Amniotic epithelial cell (primary cell): ENCODE results near the gene COA1.

ENCODE experiments used
- DNase-seq: peaks from one replicate; pipeline ENCODE4 v3.0.0-alpha.2; 2010; ENCODE audit warnings: low read depth

Gene COA1

DNA sequence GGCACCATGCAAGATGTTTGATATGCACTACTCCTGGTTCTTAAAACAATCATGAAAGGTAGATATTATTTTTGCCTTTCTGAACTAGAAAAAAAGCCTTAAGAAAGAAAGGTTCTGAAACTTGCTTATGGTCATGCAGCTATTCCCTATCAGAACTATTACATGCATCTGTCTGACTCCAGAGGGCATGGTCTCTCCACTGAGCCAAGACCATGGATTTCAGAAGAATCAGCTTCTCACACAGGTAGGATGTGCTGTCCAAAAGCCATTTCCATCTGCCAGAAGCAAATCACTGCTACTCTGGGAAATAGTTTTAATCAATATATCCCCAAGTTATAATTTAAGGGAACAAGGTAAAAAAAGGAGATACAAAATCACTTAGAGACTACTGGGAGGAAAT is 77.0 kb downstream of the COA1 start:
- no peak for DNase-seq

DNA sequence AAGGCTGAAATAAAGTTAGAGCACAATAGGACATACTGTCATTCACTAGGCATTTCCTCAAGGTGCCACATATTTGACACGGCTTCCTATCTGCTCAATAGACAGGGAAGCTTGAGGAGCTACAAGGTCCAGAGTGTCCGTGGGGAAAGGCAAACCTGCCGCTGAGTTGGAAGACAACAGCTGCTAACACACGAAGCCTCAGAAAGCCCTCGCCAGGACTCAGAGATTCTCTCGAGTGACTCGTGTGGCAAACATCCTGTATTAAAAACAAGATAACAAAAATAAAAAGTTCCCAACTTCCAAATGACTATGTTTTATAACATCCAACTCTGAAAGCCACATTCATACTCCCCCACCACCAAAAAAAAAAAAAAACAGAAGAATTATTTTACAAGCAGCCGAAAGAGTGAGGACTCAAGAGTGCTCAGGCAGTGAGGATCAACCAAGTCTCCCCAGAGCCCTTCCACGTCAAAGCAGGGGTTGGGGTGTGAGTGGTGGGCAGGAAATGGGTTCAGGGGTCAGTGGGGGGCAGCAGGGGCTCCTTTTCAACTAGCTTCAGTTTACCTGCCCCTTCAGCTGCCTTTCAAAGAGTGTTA is 78.8 kb downstream of the COA1 start:
- peak; percentile 86 for DNase-seq

DNA sequence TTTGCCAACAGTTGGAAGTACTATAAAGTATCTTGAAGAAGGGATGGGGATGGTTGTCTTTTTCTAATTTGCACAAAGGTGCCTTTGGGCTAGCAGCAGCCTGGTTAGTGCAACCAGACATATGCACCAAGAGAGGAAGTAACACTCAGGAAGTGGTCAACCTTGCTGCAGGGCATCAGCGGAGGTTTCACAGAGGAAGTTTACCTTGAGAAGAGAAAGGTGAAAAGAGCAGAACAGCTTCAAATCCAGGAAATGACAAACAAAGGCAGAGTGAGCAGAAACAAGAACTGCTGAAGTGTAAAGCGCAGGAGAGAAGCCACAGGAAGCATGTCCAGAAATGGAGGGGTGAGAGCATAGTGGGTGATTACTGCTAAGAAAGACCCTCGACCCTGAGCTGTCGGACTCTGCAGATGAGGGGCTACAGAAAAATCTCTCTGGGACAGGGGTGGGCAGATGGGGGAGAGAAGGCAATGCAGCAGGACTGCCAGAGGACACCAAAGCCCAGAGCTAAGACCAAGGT is 79.5 kb downstream of the COA1 start:
- DNase-seq, result no peak

DNA sequence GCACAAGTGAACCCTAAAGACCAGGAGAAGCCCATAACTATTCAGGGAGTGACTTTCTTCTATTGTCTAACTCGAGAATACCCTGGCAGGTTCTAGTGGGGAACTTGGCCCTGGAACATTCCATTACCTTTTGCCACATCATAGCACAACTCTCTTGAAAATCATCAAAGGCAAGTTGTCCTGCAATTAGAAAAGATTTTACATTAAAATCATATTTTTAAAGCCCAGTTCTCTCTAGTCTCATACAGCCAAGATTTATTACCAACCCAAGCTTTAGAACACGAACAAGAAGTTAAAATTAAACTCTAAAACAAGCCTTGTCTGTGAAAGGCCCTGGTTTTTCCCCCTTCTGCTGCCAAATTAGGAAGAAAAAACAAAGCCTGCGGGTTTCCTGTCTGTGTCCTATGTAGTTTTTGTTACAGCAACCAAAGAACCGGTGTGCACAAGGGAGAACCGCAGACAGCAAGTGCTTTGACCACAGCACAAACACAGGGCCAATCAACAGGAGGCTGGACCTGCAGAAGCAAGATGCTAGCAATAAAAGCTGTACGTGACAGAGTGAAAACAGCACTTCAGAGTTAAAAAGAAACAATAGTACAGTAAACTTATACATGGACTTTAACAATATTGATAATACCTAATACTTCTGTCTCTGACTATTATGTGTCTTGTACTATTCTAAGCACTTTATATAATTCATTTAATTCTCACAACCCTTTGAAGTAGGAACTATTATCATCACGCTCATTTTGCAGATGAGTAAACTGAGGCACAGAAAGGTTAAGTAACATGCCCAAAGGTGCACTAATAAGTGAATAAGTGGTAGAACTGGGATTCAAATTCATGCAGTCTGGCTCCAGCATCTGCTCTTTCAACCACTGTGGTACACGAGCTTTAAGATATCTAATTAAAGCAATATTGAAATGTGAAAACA is 80.6 kb downstream of the COA1 start:
- DNase-seq, result peak; percentile 77

DNA sequence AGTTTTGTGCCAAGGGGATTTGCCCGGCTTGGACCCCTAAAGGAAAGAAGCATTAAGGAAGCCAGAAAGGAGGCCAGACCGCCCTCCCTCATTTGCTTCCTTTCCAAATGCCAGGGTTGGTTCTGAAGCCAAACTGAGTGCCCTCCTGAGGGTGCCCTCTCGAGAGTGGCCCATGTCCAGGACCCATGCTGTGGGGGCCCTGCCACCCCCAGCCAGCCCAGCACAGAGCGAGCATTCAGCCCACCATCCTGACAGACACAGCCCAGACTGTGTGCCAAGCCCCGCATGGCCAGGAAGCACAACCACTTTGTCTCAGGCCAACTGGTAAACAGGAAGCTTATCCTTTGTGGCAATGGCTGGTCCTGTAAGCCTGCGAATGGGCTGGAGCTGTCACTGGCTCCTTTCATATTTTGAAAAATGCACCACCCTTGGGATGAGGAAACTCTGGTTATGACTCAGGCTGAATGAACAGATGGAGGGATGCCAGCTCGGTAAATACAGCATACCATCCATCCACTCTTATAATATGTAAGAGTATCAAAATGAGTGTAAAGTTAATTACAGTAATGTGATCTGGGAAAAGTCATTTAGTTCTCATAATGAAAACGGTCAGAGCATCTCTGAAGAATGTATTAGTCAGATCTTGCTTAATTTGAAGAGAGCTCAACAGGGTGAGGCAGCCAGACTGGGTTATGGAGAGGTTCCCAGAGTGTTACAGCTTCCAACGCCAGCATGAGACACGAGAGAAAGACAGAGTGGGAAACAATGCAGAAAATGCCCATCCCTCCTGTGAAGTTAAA is 81.5 kb downstream of the COA1 start:
- peak; percentile 99 for DNase-seq

DNA sequence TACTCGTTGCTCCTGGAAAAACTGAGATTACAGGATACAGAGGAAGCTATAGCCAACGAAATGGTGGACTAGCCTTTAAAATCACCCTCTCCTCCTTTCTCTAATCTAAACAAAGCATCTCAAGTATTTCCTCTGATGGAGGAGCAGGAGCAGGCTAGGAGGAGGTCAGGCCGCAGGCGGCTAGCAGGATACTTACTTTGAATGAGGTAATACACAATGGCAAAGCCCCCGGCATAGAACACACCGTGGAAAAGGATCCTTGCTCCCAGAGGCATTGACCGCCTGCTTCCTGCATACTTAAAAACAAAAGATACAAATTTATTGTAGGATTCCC is 82.0 kb downstream of the COA1 start:
- peak; percentile 89 for DNase-seq

DNA sequence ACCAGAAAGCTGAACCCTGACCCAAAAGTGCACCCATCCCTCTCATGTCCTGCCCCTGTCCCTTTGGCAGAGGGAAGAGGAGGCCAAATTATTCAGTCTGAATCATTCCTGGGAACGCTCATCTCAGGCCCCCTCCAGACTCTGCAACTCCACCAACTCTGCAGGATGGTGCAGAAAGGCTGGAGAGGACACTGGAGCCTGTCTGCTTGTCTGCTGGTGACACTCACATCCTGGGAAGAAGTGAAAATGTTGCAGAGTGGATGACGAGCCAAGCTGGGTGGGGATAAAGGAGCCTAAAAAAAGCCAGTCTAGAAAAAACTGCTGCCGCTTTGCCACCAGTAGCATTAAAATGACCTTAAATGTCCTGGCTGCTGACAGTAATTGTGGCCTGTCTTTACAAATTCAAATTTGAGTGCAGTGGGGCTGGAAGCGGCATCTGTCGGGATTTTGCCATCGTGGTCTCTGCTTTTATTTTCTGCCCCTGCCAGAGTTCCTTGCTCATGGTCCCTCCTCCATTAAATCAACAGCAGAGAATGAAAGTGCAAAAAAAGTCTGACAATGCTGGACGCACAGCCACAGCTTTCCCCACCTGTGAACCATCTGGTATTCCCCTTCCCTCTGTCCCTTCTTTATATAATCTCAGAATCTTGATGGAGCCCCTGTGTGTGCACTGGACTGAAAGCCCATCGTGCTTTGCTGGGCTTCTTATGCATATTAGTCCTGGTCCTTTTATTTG is 82.6 kb downstream of the COA1 start:
- no peak for DNase-seq

DNA sequence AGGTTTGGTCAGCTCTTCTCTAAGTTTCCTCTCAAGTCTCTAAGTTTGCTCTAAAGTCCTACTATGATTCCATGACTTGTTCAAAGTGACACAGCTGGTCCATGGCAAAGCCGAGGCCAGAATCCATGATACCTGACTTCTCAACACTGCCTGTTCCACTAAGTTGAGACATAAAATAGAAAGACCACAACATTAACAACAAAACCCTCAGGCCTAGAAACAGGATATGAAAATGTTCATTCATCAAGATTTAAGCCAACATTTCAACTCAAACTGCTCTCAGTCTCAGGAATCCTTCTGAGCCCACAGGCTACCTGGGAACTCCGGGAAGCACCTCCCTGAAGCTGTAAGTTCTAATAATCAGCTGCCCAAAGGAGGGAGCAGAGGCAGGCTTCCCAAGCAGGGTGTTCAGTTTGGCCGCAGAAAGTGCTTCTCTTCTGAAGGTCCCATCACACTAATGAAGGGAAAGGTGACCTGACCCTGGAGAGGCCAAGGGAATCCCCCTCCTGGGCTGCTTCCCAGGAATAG is 83.6 kb downstream of the COA1 start:
- no peak for DNase-seq

DNA sequence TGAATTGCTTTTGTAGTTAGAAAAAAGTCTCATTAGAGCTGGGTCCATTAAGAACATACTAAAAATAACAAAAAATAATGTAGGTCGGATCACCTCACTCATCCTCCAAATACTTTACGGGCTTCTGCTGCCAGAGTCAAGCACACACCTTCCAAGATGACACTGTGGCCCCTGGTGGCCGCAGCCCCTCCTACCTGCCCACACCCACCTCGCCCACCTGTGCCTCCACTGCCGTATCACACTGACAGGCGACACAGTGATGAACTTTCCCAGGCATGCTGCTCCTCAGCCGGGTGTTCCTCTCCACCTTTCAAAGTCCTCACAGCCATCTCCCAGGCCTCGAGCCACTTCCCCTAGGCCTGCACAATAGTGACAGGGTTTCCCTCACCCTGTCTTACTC is 85.5 kb downstream of the COA1 start:
- no peak for DNase-seq

DNA sequence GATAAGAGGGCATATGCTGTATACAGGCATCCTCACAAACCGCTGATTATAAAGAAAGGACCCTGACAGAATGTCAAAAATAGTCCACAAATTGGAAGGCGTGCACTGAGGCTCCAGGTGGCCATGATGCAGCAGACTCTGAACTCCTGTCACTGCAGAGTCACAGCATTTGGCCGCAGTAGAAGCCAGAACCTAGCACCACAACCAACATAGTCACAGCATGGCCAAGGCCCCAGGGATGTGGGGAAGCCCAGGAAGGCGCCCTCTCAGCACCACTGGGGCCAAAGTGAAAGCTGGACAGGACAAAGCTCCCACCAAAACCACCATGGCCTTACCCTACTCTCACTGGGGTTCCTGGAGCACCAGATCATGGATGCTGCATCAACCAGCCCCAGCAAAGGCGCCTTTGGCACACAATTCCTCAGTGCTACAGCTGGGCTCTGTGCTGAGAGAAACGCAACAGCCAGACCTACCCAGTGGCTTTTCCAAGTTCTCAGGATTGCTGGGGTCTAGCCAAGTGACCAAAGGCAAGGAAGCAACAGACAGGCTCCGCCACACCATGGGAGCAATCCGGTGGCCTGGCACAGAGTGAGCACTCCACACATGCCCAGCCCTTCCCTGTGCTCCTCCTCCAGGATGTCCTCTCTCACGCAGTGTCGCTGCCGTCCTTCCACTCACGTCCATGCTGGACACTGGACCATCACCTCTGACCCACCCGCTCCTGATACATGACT is 86.3 kb downstream of the COA1 start:
- no peak for DNase-seq

DNA sequence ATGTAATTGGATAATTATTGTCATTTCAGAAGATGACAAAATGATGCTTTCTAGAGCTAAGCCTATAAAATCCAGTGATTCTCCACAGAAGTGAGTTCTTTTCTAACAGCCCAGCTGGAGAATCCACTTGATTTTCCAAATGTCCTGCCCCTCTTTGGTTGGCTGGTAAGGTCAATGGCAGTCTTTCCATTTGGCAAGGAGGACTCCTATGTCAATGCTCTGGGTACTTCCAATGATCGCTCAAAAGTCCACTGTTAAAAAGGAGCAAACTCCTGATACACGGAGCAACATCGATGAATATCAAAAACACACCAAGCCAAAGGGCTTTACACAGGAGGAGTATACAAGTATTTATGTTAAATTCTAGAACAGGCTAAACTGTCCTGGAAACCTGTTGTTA is 88.6 kb downstream of the COA1 start:
- DNase-seq, result no peak

DNA sequence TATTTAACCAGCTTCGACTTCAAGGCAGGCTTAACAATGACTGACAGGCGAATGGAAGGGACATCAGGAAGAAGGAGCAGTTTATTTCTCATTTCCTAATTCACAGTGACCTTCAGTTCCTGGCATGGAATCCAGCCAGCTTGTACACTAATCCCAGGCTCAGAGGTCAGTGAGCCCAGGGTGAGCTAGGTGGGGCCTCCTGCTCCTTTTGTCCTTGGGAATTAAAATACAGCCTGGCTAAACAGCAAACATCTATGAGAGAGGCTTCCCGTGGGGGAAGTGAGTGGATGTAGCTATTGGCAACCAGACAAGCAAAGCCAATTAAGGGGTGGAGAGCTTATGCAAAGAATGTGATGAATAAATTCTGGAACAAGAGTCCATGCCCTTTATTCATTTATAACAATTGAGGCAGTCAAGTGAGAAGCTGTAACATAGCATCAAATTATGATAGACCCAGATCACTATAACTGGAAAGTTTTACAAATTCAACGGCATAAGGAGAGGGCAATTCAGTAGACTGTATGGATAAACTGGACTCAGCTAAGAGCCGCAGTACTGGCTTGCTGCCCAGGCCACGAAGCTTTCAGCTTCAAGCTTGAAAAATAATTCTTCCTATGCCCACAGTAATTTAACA is 89.3 kb downstream of the COA1 start:
- peak; percentile 80 for DNase-seq

DNA sequence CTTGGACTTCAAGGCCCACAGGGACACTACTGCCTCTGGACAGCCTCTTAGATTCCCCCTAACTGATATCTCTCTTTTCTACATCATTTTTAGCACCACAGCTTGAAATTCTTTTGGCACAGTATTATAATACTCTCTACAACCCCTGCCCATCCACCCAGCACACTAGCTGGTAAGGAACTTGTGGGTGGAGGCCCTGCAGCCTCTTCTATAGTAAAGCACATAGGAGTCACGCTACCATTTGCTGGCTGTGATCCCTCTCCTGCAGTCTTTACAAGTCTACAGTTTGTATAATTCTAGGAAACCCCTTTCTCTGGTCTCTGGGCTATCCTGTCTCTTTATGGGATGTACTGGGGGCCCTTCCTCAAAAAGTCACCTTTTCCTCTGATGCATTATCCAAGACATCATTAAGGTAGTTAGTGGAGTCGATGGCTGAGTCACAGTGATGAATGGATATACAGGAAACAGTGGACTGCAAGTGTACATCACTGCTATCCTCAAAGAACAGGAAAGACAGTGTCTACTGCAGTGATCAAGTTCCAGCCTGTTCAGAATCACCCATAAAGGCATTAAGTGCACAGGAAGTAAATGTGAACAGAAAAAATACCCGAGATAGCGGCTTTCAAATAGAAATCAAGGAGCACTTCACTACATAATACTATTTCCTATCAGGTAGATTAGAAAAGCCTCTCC is 92.1 kb downstream of the COA1 start:
- no peak for DNase-seq

DNA sequence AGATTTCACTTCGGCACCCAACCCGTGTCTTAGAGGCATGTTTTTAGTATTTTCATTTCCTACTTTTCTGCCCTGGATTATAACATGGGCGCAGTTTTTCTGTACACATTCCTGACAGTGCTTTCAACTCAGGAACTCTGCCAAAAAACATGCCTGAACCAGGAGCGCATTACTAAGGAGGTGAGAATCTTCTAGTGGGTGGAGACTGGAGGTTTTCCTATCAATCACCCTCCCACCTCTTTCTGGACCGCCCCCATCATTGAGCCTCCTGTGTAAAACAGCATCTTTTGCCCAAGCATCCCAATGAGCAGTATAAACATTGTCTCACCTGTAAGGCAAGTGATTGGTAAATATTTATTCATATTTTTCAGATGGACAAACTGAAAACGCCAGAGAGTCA is 93.2 kb downstream of the COA1 start:
- peak; percentile 89 for DNase-seq

DNA sequence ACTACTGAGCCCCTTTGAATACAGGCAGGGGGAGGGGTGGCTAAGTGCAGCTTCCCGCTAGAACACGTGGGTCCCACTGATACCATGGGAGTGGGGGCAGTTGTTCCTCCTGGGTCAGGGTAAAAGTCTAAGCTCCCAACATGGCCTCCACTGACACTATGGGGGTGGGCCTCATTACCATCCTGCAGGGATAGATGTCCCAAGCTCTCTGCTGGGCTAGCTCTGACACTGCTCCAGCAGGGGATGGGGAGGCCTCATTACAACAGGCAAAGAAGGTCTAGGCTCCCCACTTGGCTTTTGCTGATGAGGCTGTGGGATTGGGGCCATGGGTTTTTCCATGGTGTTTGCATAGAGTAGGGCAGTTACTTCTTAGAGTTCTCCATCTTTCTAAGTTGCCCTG is 94.9 kb downstream of the COA1 start:
- no peak for DNase-seq

DNA sequence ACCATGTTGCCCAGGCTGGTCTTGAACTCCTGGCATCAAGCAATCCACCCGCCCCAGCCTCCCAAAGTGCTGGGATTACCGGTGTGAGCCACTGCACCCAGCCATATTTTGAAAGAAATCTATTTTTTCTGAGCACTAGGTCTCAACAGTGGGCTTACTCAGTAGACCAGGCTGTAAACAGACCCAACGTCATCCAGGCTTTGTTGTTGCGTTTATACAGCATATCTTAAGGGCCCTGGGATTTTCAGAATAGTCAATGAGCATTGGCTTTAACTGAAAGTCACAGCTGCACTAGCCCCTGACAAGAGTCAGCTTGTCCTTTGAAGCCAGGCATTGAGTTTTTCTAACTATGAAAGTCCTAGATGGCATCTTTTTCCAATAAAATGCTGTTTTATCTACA is 96.6 kb downstream of the COA1 start:
- no peak for DNase-seq

DNA sequence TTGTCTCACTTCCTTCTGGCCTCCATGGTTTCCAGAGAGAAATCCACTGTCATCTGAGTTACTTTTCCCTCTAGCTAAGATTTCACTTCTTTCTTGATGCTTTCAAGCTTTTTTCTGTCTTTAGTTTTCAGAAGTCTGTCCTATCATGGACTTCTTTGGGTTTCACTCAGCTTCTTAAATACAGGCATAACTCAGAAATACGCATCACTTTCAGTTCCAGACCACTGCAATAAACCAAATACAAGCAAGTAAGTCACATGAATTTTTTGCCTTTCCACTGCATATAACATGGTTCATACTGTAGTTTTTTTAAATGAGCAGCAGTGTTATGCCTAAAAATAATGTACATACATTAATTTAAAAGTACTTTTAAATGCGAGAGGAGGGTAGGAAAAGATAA is 97.8 kb downstream of the COA1 start:
- no peak for DNase-seq

DNA sequence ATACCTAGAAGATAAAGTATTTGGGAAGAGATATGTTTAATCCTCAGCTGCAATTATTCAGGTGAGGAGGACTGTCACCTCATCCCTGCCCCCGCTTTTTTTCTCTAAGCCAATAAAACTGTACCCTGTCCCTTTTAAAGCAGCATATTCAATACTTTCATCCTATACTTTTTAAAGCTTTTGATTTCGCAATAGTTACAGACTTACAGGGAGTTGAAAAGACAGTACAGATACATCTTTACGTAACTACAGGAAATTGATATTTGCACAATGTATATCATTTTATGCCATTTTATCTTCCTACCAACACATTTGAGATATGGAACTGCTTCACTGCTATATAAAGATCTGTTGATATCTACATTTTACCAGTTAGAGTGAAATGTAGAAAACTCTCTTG is 98.8 kb downstream of the COA1 start:
- no peak for DNase-seq

DNA sequence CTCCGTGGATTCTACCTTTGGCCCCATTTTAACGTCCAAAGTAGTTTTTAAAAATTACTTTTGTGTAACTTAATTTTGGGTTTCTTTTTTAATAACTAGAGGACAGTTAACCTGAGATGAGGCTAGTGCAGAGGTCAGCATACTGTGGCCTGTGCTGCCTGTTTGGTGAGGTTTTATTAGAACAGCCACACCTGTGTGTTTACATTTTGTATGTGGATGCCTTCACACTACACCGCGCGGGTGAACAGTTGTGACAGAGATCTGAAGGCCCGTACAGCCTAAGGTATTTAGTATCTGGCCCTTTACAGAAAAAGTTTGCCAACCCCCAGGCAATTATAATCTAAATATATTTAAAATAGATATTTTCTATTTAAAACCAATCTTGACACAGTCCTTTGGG is 99.5 kb downstream of the COA1 start:
- no peak for DNase-seq

DNA sequence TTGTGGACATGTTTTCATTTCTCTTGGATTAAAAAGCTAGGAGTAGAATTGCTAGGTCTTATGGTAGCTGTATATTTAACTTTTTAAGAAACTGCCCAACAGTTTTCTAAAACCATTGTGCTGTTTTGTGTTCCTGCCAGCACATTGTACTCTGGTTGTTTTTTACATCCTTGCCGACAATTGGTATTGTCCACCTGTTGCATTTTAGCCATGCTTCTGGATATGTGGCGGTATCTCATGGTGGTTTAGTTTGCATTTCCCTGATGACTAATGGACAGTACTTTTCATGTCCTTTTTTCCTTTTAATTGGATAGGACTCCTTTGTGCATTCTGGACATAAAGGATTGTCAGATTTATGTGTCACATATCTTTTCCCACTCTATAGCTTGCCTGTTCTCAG is 100.9 kb downstream of the COA1 start:
- DNase-seq, result no peak
